OCI-LY7 (cell line): ENCODE results near the gene GRAP2. TPM values are rescaled to one million over a fixed set of nuclear protein-coding genes. Genes with fewer than 3 reads are reported as not detected.
A peak's percentile ranks its signal among the peaks of the same experiment; 100 is the strongest.
"Not testable (repeated sequence)": the region's sequence is repeated elsewhere in the genome, so short reads cannot be mapped to it uniquely, and the experiment has no call there.

Experiments used
- BruUV-seq: library from RNA; stranded (reverse); fragments of 400-500 nt; replicated peaks from 2 replicates; lab custom pipeline; 2021; lab: Mats Ljungman, UMichigan
- CTCF ChIA-PET: fragments of 300-600 bp; sonication (Branson Sonifier 250); formaldehyde crosslinking; loops from one replicate; lab custom pipeline; 2022; ENCODE audit warnings: antibody characterized with exemption; ENCODE audit not compliant: unreplicated experiment; lab: Charles Lee
- POLR2A ChIA-PET: fragments of 300-600 bp; sonication (Branson Sonifier 250); formaldehyde crosslinking; loops from one replicate; lab custom pipeline; 2022; ENCODE audit warnings: antibody characterized with exemption; lab: Charles Lee
- DNase-seq: peaks from one replicate; pipeline ENCODE4 v3.0.0-alpha.2; 2015; ENCODE audit warnings: low spot score
- H2AFZ ChIP-seq: fragments of 200-600 bp; sonication (generic), shearing (Covaris generic); 2 replicates; pipeline ENCODE4 v1.6.1; 2014; ENCODE audit warnings: mild to moderate bottlenecking, antibody characterized with exemption, low read length, moderate library complexity
- H3K27ac ChIP-seq: fragments of 200-600 bp; sonication (generic); 2 replicates; pipeline ENCODE4 v1.5.1; 2014; ENCODE audit warnings: mixed run types, low read depth, mild to moderate bottlenecking, moderate library complexity, low read length, inconsistent platforms; ENCODE audit not compliant: poor library complexity, severe bottlenecking
- H3K36me3 ChIP-seq: fragments of 200-600 bp; sonication (generic); 2 replicates; pipeline ENCODE4 v1.6.1; 2014; ENCODE audit warnings: mild to moderate bottlenecking, antibody characterized with exemption, low read length, moderate library complexity, mixed read lengths; ENCODE audit not compliant: insufficient read depth
- H3K4me1 ChIP-seq: fragments of 200-600 bp; sonication (generic); 2 replicates; pipeline ENCODE4 v1.5.1; 2014; ENCODE audit warnings: mild to moderate bottlenecking, low read length; ENCODE audit not compliant: insufficient read depth, poor library complexity, severe bottlenecking
- H3K4me2 ChIP-seq: fragments of 200-600 bp; sonication (generic); 2 replicates; pipeline ENCODE4 v1.6.1; 2014; ENCODE audit warnings: mild to moderate bottlenecking, low read length
- H3K4me3 ChIP-seq: fragments of 200-600 bp; sonication (generic); 2 replicates; pipeline ENCODE4 v1.5.1; 2014; ENCODE audit warnings: mild to moderate bottlenecking, low read depth, low read length; ENCODE audit not compliant: poor library complexity, severe bottlenecking
- H3K79me2 ChIP-seq: fragments of 200-600 bp; sonication (generic); 2 replicates; pipeline ENCODE4 v1.6.1; 2016; ENCODE audit warnings: low read depth, mild to moderate bottlenecking, low read length, moderate library complexity, mixed read lengths; ENCODE audit not compliant: insufficient read depth
- H3K9me2 ChIP-seq: fragments of 200-600 bp; sonication (generic); 2 replicates; pipeline ENCODE4 v1.6.1; 2016; ENCODE audit warnings: mild to moderate bottlenecking, low read length, mixed read lengths; ENCODE audit not compliant: insufficient read depth
- H3K9me3 ChIP-seq: fragments of 200-600 bp; sonication (generic); 2 replicates; pipeline ENCODE4 v1.6.1; 2014; ENCODE audit warnings: mild to moderate bottlenecking, mixed run types, low read length, mixed read lengths
- H4K20me1 ChIP-seq: fragments of 200-600 bp; sonication (generic); 2 replicates; pipeline ENCODE4 v1.6.1; 2014; ENCODE audit warnings: mild to moderate bottlenecking, antibody characterized with exemption, low read length, moderate library complexity, mixed read lengths; ENCODE audit not compliant: insufficient read depth
- CTCF ChIP-seq: fragments of 200-600 bp; sonication (generic); conservative IDR thresholded peaks from 2 replicates; pipeline ENCODE4 v1.5.1; 2014; ENCODE audit warnings: mild to moderate bottlenecking, antibody characterized with exemption, low read length, moderate library complexity, mixed read lengths
- EZH2phosphoT487 ChIP-seq: fragments of 200-600 bp; sonication (generic); IDR thresholded peaks from 2 replicates; pipeline ENCODE4 v1.6.1; 2018; ENCODE audit warnings: low read depth, borderline replicate concordance, mild to moderate bottlenecking, mixed run types, antibody characterized with exemption, low read length, moderate library complexity, mixed read lengths
- intact Hi-C: fragments of 100-400 bp; cut with micrococcal nuclease; formaldehyde crosslinking; loops from one replicate; pipeline ENCODE4 v1.10.0; 2022; ENCODE audit not compliant: unreplicated experiment
- total RNA-seq, 2 experiments: library from RNA; depleted of rRNA in 1 of 2; stranded (reverse); fragments of >200 nt in 1 of 2; shearing (Covaris generic) in 1 of 2; gene quantifications; 2 replicates each; pipeline ENCODE4 v1.2.3, GENCODE V29; 2014 to 2022

The GRAP2 gene
- total RNA-seq, 2 experiments from 2014 or later = not detected

DNA sequence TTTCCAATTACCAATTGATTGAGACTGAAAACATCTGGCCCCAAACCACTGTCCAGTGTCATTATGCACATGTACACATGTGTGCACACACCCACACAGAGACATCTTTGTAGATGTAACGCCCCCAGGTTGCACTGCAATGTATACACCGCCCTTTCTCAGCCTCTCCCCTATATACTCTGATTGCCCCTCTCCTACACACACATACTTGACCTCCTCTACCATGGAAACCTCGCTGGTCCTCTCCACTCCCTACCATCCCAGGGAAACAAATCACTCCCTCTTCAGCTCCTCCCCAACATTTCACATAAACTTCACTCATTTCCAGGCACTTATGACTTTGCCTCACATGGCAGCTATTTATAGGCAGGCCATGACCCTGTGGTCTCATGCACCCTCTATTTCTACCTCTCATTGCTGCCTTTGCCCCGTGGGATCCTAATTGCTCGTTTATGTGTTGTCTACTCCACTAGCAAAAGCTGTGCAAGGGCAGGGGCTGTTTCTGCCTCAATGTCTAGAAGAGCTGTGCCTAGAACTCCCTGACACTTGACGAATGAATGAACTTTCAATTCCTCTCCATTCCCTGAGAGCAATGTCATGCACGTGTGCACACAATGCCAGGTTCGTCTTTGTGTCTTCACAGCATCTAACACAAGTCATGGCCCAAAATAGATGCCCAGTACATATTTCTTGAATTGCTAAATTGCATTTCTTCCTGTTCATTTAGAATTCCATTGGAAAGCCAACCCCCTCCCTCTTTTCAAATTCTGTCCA lies 49.3 kb downstream of the GRAP2 start:
- intact Hi-C loops = loop anchor here (10.0 kb wide), 1 partner anchor 415 kb away; the partner anchor contains the start of gene RPS19BP1
- Histone ChIP-seq H3K27ac (peak overlapping the region; percentile 24), H2AFZ (no peak overlapping the region), H3K4me3 (peak overlapping the region; percentile 37), H3K9me2 (no peaks in the 10 kb centered on the region), H3K79me2 (no peaks in the 10 kb centered on the region), H3K4me2 (peak overlapping the region; percentile 65), H4K20me1 (no peaks in the 10 kb centered on the region), H3K9me3 (no peaks in the 10 kb centered on the region), H3K36me3 (no peaks in the 10 kb centered on the region), H3K4me1 (peaks cover 59% of the 10 kb centered on the region)
- peak; percentile 87 for DNase-seq
- ChIA-PET POLR2A (interaction anchor here (1.0 kb wide), 1 partner anchor 12 kb away, joined by 4 read pairs; no protein-coding TSS in a partner anchor), CTCF (no interaction called here)
- TF ChIP-seq EZH2phosphoT487 = no peak
- TF ChIP-seq CTCF = no peak
- no TSS peak for BruUV-seq

DNA sequence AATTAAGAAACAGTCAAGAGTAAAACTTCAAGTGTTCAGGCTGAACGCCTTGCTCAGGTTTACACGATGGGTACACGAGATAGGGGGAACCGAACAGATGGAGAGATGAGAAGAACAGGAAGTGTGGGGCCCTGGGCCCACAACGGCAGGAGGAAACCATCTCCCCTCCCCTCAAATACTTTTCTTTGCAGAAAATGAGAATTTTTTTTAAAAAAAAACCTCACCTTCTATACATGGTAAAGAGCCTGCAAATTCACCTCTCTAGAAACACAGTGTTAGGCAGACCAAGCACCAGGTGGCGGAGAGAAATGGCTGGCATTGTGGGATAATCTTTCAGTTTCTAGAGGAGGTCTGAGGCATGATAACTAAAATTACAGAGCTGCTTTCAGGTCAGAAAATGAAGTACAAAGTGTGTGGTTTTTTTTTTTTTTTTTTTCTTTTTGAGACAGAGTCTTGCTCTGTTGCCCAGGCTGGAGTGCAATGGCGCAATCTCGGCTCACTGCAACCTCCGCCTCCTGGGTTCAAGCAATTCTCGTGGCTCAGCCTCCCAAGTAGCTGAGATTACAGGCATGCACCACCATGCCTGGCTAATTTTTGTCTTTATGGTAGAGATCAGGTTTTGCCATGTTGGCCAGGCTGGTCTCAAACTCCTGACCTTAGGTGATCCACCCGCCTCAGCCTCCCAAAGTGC lies 50.9 kb downstream of the GRAP2 start:
- H4K20me1 ChIP-seq, H3K9me3 ChIP-seq, H3K27ac ChIP-seq, intact Hi-C loops, H3K9me2 ChIP-seq, H2AFZ ChIP-seq, POLR2A ChIA-PET, H3K36me3 ChIP-seq, H3K79me2 ChIP-seq, H3K4me3 ChIP-seq, CTCF ChIA-PET, BruUV-seq: not testable (repeated sequence)
- Histone ChIP-seq H3K4me2 (peak overlapping the region; percentile 65), H3K4me1 (peaks cover 54% of the 10 kb centered on the region)
- DNase-seq = peak; percentile 56

DNA sequence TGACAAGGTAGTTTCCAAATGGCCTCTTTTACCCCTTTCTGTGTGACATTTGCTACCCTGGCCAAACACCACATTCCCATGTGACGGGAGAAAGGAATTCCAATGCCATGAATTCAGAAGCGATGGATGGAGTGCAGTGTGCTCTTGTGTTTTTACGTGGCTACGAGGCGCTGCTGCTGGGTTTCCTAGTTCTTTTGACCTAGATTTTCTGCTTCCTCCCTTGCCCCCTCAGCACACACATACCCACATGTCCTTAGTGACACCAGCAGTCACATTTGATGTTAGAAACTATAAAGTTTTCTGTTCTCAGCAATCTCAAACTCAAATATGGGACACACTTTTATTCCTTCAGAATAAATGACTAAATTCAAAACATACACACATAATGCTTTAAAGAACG lies 51.5 kb downstream of the GRAP2 start:
- Histone ChIP-seq H3K79me2 (no peaks in the 10 kb centered on the region), H3K4me2 (no peak overlapping the region), H3K9me2 (no peaks in the 10 kb centered on the region), H3K4me1 (peaks cover 54% of the 10 kb centered on the region), H2AFZ (no peak overlapping the region), H3K4me3 (no peak overlapping the region), H4K20me1 (no peaks in the 10 kb centered on the region), H3K9me3 (no peaks in the 10 kb centered on the region), H3K36me3 (no peaks in the 10 kb centered on the region), H3K27ac (no peak overlapping the region)
- ChIA-PET CTCF (no interaction called here), POLR2A (no interaction called here)
- no peak for DNase-seq
- TF ChIP-seq CTCF (no peak), EZH2phosphoT487 (no peak)
- no TSS peak for BruUV-seq
- intact Hi-C loops = no loop called here
